CD4-positive, alpha-beta T cell treated with Interleukin-4 for 4 hours (primary cell): ENCODE results near the gene AGBL4.
"Not testable (repeated sequence)": the region's sequence is repeated elsewhere in the genome, so short reads cannot be mapped to it uniquely, and the experiment has no call there.

Experiments
- DNase-seq: peaks from one replicate; pipeline ENCODE4 v3.0.0-alpha.2; 2020

Gene AGBL4

GRCh38 chr1:49408346-49408745, 615.4 kb downstream of the AGBL4 start:
- no peak for DNase-seq

- DNase-seq = no peak
Measured at GRCh38 chr1:49397086-49397485, 626.7 kb downstream of the AGBL4 start.

GRCh38 chr1:49394200-49394599, 629.6 kb downstream of the AGBL4 start:
- no peak for DNase-seq

GRCh38 chr1:49389699-49390098, 634.1 kb downstream of the AGBL4 start:
- no peak for DNase-seq

- no peak for DNase-seq
Measured at GRCh38 chr1:49364676-49365075, 659.1 kb downstream of the AGBL4 start.

- no peak for DNase-seq
Measured at GRCh38 chr1:49363628-49364027, 660.1 kb downstream of the AGBL4 start.

GRCh38 chr1:49358036-49358435, 665.7 kb downstream of the AGBL4 start:
- no peak for DNase-seq

- DNase-seq = no peak
Measured at GRCh38 chr1:49356594-49356993, 667.2 kb downstream of the AGBL4 start.

GRCh38 chr1:49351768-49352167, 672.0 kb downstream of the AGBL4 start:
- no peak for DNase-seq

GRCh38 chr1:49346767-49347349, 676.9 kb downstream of the AGBL4 start:
- no peak for DNase-seq

GRCh38 chr1:49340576-49340975, 683.2 kb downstream of the AGBL4 start:
- DNase-seq = no peak

GRCh38 chr1:49339043-49339442, 684.7 kb downstream of the AGBL4 start:
- no peak for DNase-seq

GRCh38 chr1:49337251-49337650, 686.5 kb downstream of the AGBL4 start:
- DNase-seq = no peak

- DNase-seq = no peak
Measured at GRCh38 chr1:49333906-49334305, 689.8 kb downstream of the AGBL4 start.

GRCh38 chr1:49331066-49331852, 692.5 kb downstream of the AGBL4 start:
- no peak for DNase-seq

GRCh38 chr1:49323925-49324540, 699.7 kb downstream of the AGBL4 start:
- no peak for DNase-seq

- not testable (repeated sequence) for DNase-seq
Measured at GRCh38 chr1:49320493-49320892, 703.3 kb downstream of the AGBL4 start.

GRCh38 chr1:49319426-49319963, 704.3 kb downstream of the AGBL4 start:
- DNase-seq = no peak

- DNase-seq = no peak
Measured at GRCh38 chr1:49318218-49318617, 705.5 kb downstream of the AGBL4 start.

GRCh38 chr1:49307457-49307856, 716.3 kb downstream of the AGBL4 start:
- no peak for DNase-seq

- DNase-seq = no peak
Measured at GRCh38 chr1:49306507-49307070, 717.2 kb downstream of the AGBL4 start.

GRCh38 chr1:49302400-49302799, 721.4 kb downstream of the AGBL4 start:
- DNase-seq = not testable (repeated sequence)

- no peak for DNase-seq
Measured at GRCh38 chr1:49298304-49298703, 725.5 kb downstream of the AGBL4 start.

GRCh38 chr1:49297783-49298182, 726.0 kb downstream of the AGBL4 start:
- no peak for DNase-seq
